ENCODE results near the gene BRD4. TPM values are rescaled to one million over a fixed set of nuclear protein-coding genes. Genes with fewer than 3 reads are reported as not detected.
A peak's percentile ranks its signal among the peaks of the same experiment; 100 is the strongest.

Gene BRD4
- total and polyA plus RNA-seq, 2 of the 13 experiments (the other 11 are each of a cell fraction or from before 2014, with no cell fraction given), result 10.5 to 11.4 TPM

DNA sequence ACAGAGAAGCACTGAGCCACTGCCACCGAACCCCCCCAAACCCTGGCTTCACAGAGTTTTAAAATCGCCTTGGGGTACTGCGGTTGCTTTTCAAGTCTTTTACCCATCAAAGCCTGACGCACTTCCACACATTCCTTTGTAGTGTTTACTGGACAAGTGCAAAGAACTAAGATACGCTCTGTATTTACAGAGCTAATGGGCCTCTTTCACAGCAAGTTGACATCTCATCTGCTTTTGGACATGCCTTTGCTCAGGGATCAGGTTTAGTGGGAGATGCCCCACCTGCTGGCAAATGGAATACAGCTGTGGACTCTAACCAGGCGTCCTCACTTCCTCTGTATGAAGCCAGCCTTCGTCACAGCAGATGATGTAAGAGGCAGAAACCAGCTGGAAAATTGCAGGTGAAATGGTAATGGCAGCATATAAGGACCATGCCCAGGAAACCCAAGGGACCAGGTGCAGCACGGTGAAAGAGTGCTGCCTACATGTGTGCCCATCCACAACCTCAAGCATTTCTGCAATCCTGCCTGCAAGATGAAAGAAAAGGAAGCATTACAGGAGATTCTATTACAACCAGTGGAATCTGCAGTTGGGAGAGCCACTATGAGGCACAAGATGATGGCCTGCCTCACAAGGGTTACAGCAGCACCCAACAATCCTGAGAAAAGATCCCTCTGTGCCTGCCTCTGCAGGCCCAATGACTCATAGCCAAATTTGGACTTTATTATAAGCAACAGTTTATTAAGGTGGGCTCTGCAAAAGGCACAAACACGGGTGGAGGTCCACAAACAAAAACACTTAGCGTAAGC lies 34.7 kb downstream of the BRD4 start (continued):
- TF ChIP-seq FOXA1 (IDR thresholded peaks at IDR 0.05) (peak; percentile 94), FOXA1 (CRISPR knock-in tag; IDR thresholded peaks at IDR 0.05) (peak; percentile 98), SRF (IDR thresholded peaks at IDR 0.05; ENCODE audit: low read depth, low read length) (no peak), SRSF9 (IDR thresholded peaks at IDR 0.05; ENCODE audit: borderline replicate concordance, insufficient read depth, low read depth, low read length, poor library complexity, severe bottlenecking) (no peak), RNF2 (conservative IDR thresholded peaks at IDR 0.05; ENCODE audit: low read depth) (no peak), KDM4B (CRISPR knock-in tag; IDR thresholded peaks at IDR 0.05) (peak; percentile 75; the same call in 1 of the 2 replicates), HNRNPL (IDR thresholded peaks at IDR 0.05; ENCODE audit: low read depth, low read length) (no peak), PTBP1 (IDR thresholded peaks at IDR 0.05; ENCODE audit: low read depth, low read length, poor library complexity, severe bottlenecking) (no peak), ZNF605 (CRISPR knock-in tag; IDR thresholded peaks at IDR 0.05) (peak; percentile 66), ZNF547 (CRISPR knock-in tag; IDR thresholded peaks at IDR 0.05) (no peak), KAT2B (IDR thresholded peaks at IDR 0.05; ENCODE audit: borderline replicate concordance, low read depth, low read length) (no peak), NR2F1 (CRISPR knock-in tag; IDR thresholded peaks at IDR 0.05) (peak; percentile 25 to 34; a peak in 2 of 4 replicates), SIX4 (CRISPR knock-in tag; IDR thresholded peaks at IDR 0.05) (peak; percentile 86), KMT2B (CRISPR knock-in tag; IDR thresholded peaks at IDR 0.05) (no peak), ZFP36L1 (CRISPR knock-in tag; IDR thresholded peaks at IDR 0.05) (0 out of 2 replicates have a peak, but pooled peaks have one; percentile 55), RFX5 (IDR thresholded peaks at IDR 0.05; ENCODE audit: low read depth, low read length) (no peak)
- TF ChIP-seq, protein P1, sequence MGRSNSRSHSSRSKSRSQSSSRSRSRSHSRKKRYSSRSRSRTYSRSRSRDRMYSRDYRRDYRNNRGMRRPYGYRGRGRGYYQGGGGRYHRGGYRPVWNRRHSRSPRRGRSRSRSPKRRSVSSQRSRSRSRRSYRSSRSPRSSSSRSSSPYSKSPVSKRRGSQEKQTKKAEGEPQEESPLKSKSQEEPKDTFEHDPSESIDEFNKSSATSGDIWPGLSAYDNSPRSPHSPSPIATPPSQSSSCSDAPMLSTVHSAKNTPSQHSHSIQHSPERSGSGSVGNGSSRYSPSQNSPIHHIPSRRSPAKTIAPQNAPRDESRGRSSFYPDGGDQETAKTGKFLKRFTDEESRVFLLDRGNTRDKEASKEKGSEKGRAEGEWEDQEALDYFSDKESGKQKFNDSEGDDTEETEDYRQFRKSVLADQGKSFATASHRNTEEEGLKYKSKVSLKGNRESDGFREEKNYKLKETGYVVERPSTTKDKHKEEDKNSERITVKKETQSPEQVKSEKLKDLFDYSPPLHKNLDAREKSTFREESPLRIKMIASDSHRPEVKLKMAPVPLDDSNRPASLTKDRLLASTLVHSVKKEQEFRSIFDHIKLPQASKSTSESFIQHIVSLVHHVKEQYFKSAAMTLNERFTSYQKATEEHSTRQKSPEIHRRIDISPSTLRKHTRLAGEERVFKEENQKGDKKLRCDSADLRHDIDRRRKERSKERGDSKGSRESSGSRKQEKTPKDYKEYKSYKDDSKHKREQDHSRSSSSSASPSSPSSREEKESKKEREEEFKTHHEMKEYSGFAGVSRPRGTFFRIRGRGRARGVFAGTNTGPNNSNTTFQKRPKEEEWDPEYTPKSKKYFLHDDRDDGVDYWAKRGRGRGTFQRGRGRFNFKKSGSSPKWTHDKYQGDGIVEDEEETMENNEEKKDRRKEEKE (IDR thresholded peaks at IDR 0.05), result no peak
- TF ChIP-seq, protein P2, sequence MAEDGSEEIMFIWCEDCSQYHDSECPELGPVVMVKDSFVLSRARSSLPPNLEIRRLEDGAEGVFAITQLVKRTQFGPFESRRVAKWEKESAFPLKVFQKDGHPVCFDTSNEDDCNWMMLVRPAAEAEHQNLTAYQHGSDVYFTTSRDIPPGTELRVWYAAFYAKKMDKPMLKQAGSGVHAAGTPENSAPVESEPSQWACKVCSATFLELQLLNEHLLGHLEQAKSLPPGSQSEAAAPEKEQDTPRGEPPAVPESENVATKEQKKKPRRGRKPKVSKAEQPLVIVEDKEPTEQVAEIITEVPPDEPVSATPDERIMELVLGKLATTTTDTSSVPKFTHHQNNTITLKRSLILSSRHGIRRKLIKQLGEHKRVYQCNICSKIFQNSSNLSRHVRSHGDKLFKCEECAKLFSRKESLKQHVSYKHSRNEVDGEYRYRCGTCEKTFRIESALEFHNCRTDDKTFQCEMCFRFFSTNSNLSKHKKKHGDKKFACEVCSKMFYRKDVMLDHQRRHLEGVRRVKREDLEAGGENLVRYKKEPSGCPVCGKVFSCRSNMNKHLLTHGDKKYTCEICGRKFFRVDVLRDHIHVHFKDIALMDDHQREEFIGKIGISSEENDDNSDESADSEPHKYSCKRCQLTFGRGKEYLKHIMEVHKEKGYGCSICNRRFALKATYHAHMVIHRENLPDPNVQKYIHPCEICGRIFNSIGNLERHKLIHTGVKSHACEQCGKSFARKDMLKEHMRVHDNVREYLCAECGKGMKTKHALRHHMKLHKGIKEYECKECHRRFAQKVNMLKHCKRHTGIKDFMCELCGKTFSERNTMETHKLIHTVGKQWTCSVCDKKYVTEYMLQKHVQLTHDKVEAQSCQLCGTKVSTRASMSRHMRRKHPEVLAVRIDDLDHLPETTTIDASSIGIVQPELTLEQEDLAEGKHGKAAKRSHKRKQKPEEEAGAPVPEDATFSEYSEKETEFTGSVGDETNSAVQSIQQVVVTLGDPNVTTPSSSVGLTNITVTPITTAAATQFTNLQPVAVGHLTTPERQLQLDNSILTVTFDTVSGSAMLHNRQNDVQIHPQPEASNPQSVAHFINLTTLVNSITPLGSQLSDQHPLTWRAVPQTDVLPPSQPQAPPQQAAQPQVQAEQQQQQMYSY (CRISPR knock-in tag; IDR thresholded peaks at IDR 0.05), result no peak
- TF ChIP-seq, protein P3, sequence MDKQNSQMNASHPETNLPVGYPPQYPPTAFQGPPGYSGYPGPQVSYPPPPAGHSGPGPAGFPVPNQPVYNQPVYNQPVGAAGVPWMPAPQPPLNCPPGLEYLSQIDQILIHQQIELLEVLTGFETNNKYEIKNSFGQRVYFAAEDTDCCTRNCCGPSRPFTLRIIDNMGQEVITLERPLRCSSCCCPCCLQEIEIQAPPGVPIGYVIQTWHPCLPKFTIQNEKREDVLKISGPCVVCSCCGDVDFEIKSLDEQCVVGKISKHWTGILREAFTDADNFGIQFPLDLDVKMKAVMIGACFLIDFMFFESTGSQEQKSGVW (CRISPR knock-in tag; IDR thresholded peaks at IDR 0.05; ENCODE audit: borderline replicate concordance), result no peak
- TF ChIP-seq, protein P4, sequence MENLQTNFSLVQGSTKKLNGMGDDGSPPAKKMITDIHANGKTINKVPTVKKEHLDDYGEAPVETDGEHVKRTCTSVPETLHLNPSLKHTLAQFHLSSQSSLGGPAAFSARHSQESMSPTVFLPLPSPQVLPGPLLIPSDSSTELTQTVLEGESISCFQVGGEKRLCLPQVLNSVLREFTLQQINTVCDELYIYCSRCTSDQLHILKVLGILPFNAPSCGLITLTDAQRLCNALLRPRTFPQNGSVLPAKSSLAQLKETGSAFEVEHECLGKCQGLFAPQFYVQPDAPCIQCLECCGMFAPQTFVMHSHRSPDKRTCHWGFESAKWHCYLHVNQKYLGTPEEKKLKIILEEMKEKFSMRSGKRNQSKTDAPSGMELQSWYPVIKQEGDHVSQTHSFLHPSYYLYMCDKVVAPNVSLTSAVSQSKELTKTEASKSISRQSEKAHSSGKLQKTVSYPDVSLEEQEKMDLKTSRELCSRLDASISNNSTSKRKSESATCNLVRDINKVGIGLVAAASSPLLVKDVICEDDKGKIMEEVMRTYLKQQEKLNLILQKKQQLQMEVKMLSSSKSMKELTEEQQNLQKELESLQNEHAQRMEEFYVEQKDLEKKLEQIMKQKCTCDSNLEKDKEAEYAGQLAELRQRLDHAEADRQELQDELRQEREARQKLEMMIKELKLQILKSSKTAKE (CRISPR knock-in tag; IDR thresholded peaks at IDR 0.05; ENCODE audit: borderline replicate concordance), result peak; percentile 89
